ENCODE results near the gene CPXM2.

GRCh38 chr10:123848564-123849457, 42.8 kb downstream of the CPXM2 start:
- no peak for TF ChIP-seq CTCF (IDR thresholded peaks at IDR 0.05; ENCODE audit: low read depth, low read length, missing input control)
- TF ChIP-seq ATF3 (IDR thresholded peaks at IDR 0.05): no peak
- TF ChIP-seq EGR1 (IDR thresholded peaks at IDR 0.05; ENCODE audit: low read depth in 2 of 2): no peak
- no peak for TF ChIP-seq RXRA (IDR thresholded peaks at IDR 0.05)
- TF ChIP-seq REST (IDR thresholded peaks at IDR 0.05): no peak
